Right kidney (tissue), 9 donors: Measurements from ENCODE around the gene FADS1.

ENCODE experiments used
- DNase-seq: peaks from one replicate; pipeline ENCODE4 v3.0.0-alpha.2; 2016
- long read RNA-seq, 8 donors: transcript quantifications; one replicate each; lab custom pipeline, GENCODE V29; 2026

Gene FADS1
- long read RNA-seq, donor 1, full-length matches to known transcripts: 8 of 8 reads
- long read RNA-seq, donor 1, partial matches to known transcripts: 0 of 8 reads
- long read RNA-seq, donor 1, other reads (novel, unspliced or antisense): 0 of 8 reads
- long read RNA-seq, donor 2, full-length matches to known transcripts: 5 of 11 reads
- long read RNA-seq, donor 2, partial matches to known transcripts: 6 of 11 reads
- long read RNA-seq, donor 2, other reads (novel, unspliced or antisense): 0 of 11 reads
- long read RNA-seq, donor 3, partial matches to known transcripts: 0 of 1 reads
- long read RNA-seq, donor 3, other reads (novel, unspliced or antisense): 0 of 1 reads
- long read RNA-seq, donor 4, full-length matches to known transcripts: 8 of 220 reads
- long read RNA-seq, donor 4, partial matches to known transcripts: 212 of 220 reads
- long read RNA-seq, donor 4, other reads (novel, unspliced or antisense): 0 of 220 reads
- long read RNA-seq, donor 5, full-length matches to known transcripts: 15 of 15 reads
- long read RNA-seq, donor 5, partial matches to known transcripts: 0 of 15 reads
- long read RNA-seq, donor 5, other reads (novel, unspliced or antisense): 0 of 15 reads
- long read RNA-seq, donor 6, full-length matches to known transcripts: 7 of 50 reads
- long read RNA-seq, donor 6, partial matches to known transcripts: 34 of 50 reads
- long read RNA-seq, donor 6, other reads (novel, unspliced or antisense): 9 of 50 reads
- long read RNA-seq, donor 7, full-length matches to known transcripts: 11 of 24 reads
- long read RNA-seq, donor 7, partial matches to known transcripts: 13 of 24 reads
- long read RNA-seq, donor 7, other reads (novel, unspliced or antisense): 0 of 24 reads
- long read RNA-seq, donor 8, full-length matches to known transcripts: 7 of 7 reads
- long read RNA-seq, donor 8, partial matches to known transcripts: 0 of 7 reads
- long read RNA-seq, donor 8, other reads (novel, unspliced or antisense): 0 of 7 reads

DNA sequence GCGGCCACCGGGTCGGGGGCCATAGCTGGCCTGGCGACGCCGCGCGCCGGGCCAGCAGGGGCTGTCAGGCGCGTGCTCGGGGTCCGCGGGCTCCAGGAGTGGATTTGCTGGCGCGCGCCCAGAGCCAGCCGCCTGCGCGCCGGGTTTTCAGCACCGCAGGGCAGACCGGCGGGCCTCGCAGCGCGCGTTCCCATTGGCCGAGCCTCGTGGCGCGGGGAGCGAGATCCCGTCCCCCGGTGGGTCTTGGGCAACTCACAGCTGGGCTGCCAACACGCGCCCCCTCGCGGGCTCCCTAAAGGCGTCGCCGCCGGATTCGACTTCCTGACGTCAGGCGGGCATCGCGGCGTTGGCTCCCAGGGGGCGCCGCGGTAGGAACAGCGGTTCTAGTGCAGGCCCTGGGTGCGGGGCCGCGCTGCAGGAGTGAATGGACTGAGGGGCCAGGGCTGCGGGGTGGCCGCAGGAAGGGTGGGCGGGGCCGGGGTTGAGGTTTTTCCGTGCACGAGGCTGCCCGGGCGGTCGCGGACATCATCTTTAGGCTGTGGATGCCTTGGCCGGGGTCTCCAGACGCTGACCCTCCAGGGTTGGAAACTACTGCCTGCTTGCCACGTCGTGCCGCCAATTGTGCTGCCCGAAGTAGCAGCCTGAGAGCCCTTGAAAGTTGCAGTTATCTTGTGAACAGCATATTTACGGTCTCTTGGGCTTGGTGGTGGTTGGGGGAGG, at the start of gene FADS1:
FADS1 (minus strand) TSS at position 268 of the 720 bp plus-strand sequence; CDS start at position 194, 74 bp downstream.
- DNase-seq: peak; percentile 91

DNA sequence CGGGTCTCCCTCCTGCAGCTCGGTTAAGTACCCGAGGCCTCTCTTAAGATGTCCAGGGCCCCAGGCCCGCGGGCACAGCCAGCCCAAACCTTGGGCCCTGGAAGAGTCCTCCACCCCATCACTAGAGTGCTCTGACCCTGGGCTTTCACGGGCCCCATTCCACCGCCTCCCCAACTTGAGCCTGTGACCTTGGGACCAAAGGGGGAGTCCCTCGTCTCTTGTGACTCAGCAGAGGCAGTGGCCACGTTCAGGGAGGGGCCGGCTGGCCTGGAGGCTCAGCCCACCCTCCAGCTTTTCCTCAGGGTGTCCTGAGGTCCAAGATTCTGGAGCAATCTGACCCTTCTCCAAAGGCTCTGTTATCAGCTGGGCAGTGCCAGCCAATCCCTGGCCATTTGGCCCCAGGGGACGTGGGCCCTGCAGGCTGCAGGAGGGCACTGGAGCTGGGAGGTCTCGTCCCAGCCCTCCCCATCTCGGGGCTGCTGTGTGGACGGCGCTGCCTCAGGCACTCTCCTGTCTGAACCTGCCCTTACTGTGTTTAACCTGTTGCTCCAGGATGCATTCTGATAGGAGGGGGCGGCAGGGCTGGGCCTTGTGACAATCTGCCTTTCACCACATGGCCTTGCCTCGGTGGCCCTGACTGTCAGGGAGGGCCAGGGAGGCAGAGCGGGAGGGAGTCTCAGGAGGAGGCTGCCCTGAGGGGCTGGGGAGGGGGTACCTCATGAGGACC, 49.6 kb upstream of the FADS1 start:
- no peak for DNase-seq

DNA sequence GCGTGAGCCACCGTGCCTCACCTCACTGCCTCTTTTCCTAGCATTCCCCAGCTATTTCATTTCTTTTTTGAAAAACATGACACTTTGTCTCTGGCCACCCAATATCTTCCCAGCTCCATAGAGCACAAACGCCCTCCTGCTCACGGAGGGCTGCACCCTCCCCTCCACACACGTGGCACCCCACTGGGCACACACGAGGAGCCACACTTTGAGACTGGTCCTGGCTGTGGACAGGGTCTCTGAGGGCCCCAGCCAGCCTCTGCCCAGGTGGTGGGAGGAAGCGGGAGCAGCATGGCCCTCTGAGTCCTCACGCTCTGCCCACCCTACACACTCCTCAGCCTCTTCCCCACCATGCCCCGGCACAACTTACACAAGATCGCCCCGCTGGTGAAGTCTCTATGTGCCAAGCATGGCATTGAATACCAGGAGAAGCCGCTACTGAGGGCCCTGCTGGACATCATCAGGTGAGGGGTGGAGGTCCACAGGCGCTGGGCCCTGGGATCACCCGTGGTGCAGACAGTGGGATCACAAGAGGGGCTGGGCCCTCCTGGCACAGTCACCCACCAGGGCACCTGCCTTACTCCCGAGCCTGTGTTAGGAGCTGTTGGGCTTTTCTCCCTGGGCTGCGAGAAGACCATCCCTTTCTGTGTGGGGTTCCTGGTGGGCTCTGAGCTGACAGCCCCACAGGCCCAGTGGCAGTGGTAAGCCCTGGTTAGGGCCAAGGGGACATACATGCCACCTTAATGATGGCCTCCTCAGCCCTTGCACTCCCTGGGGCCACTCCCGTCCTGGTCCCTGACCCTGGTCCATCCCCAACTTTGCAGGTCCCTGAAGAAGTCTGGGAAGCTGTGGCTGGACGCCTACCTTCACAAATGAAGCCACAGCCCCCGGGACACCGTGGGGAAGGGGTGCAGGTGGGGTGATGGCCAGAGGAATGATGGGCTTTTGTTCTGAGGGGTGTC, 48.3 kb upstream of the FADS1 start:
- no peak for DNase-seq

DNA sequence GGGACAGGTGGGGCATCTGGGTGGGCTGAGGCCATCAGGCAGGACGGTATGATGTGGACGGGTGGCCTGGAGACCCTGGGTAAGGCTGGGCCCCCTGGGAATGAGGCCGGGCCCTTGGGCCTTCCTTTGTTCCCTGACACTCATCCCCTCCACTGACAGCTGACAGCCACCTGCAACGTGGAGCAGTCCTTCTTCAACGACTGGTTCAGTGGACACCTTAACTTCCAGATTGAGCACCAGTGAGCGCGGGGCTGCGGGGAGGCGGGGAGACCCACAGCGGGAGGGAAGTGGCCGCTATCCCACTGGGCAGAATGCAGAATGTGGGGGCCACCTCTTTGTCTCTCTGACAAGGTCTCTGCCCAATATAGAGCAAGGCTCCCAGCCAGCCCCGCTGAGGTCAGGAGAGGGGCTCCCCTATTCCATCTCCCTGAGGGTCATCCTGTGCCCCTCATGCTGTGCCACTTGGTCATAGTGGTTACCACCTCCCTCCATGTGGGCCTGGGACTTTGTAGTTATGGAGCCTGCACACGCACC, 46.8 kb upstream of the FADS1 start:
- DNase-seq: no peak

DNA sequence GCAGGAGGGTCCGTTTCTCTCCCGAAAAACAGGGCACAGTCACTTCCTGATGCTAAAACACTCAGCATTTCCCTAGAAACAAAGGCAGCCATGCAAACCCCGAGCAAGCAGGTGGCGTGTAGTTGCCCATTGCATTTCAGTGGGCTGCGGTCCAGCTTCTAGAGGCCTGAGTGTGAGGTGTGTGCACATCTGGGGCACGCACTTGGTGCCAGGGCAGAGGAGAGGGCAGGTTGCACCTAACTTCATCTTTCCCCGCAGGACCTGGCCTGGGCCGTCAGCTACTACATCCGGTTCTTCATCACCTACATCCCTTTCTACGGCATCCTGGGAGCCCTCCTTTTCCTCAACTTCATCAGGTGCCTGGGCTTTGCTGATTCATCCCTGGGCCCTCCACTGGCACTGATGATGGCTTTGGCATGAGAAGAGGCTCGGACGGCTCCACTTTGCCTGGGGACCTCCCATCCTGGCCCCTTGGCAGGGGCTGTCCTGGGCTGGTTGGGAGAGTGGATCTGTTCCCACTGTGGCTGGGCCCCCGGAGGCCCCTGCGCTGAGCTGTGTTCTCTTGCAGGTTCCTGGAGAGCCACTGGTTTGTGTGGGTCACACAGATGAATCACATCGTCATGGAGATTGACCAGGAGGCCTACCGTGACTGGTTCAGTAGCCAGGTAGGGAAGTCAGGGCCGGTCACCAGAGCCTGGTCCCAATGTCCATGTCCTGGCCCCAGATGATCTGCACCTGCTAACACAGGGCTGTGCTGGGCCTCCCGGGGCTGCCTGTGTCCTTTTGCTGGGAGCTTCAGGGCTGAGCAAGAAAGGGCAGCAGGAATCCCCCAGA, 46.1 kb upstream of the FADS1 start:
- DNase-seq: no peak

DNA sequence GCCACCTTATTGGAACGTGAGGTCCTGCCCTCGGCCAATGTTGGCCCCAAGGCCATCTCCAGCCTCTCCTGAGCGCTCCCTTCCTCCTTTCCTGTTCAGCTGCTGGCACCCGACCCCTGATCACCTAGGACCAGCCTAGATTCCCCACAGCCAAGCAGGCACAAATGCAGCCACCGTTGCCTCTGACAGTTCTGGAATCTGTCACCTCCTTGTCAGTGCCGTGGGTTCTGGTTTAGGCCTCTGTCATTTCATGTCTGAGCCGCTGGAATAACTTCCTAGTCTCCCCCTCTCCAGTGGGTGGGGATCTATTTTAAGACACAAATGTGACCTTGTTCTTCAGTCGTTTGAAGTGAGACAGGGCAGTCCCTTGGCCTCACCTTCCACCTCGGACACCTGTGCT, 44.8 kb upstream of the FADS1 start:
- no peak for DNase-seq

DNA sequence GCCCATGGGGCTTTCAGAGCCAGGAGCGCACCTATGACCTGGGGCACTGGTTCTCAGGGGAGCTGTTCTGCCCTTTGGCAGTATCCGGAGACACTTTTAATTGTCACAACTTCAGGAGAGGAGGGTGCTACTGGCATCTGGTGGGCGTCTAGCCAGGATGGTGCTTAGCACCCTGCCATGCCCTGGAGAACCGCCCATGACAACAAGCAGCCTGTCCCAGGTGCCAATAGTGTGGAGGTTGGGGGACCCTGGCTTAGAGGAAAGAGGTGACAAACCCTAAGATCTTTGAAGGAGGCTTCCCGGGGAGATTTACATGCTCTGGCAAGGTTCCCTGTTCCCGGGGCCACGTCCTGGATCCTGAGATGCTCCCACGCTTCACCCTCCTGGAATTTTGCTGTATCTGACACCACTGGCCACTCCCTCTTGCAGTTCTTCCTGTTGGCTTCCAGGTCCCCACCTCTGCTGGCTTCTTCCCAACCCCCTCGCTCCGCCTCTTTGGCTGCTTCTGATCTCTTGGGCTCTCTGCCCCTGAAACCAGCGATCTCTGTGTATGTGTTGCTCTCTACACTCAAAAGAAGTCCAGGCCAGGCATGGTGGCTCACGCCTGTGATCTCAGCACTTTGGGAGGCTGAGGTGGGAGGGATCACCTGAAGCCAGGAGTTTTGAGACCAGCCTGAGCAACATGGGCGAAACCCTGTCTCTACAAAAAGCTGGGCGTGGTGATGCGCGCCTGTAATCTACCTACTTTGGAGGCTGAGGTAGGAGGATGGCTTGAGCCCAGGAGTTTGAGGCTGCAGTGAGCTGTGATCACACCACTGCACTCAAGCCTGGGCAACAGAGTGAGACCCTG, 43.5 kb upstream of the FADS1 start:
- DNase-seq: no peak

DNA sequence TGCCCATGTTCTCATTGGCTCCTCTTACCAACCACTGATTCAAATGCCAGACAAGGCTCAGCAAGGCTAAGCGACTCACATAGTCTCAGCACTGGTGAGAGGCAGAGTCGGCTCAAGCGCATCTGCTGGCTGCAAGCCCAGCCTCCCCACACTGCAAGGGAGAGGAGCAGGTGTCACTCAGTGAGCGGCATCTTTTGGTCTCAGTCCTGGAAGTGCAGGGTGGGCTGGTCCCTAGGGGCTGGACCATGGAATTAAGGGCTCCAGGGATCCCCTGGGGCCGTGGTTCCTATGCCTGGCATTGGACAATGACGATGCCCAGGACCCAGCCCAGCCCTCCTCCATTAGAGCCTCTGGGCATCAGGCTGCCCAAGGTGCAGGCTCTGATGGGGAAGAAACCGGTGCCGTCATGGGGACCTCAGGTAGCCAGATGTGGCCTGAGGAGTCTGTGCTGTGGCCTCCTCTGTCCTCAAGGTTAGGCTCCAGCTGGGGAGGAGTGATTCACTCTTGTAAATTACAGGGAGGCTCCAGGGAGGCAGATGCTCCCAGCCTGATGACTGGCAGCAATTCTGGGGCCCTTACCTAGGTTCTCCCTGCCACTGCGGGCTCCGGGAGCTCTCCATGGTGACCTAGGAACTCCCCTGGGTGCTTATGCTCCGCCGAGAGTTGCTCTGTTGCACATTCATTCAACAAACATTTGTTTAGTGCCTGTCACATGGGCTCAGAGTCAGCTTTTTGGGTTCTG, 39.3 kb upstream of the FADS1 start:
- DNase-seq: no peak

DNA sequence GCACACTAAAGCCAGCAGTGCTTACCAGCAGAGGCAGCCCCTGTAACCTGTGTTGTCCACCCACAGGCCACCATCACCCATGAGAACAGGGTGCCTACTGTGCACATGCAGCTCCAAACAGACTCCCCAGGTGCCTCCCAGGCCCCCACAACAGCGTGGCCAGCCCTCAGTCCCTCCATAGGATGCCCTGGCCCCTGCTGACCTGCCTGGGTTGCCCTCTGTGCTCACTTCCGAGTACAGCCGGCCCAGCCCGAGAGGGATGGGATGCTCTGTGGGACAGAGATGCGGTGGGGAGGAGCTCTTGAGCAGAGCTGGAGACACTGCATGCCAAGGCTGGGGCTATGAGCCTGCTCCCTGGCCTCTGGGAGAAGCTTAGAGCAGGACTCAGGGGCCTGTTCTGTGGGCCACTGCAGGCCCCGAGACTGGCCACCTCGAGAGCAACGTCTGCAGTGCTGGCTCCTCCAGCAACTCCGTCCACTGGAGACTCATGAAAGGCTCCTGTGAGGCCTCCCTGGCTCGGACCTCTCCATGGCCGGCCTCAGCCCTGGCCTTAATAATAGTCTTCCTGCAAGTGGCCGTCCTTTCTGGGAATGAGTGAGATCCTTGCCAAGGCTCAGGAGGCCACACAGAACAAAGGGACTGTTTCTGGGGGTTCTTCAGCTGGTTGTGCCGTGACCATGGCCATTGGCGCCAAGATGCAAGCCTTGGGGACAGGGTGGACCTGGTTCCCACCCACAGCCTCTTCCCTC, 38.3 kb upstream of the FADS1 start:
- DNase-seq: no peak

DNA sequence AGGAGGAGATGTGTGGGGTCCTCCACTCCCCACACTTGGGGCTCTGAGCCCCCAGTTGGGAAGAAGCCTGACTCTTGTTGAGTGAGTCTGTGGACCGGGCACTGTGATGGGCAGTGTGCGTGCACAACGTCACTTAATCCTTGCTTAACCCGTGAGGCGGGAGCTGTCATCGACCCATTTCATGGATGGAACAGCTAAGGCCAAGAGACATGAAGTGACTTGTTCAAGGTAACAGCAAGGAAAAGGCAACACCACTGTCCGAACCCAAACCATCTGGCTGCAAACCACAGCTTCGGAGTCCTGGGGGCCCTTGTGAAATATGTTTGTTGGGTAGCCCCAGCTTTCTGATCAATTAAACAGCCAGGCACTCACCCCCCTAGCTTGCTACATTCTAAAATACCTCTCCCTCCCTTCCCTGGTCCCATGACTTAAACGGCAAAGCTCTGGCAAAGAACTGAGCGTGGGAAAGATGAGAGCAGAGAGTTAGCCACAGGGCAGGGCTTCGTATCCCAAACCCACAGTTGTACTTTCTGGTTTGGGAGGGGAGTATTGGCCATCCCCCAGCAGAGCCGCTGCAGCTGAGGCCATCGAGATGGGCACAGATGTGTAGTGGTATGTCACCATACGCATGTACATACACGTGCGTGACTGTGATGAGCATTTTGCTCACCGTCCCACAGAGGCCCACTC, 37.5 kb upstream of the FADS1 start:
- no peak for DNase-seq

DNA sequence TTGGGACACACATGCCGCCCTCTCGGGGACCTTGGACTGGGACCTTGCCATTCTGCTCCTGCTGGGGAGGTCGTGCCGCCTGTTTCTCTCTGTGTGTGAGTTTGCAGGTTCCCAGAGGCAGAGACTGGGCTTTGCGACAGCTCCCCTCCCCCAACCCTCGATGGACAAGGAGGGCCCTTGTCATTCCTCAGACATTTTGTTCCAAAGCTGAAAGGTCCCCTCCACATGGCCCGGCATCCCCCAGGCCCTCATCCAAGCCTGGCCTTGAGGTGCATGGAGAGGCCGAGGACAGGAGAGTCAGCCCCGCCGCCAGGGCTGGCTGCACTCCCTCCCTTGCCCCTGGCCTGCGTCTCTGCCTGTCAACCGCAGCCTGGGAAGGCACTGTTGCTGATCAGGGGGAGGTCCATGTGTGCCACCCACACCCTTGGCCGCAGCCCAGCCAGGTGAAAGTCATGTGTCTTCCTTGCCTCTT, 36.9 kb upstream of the FADS1 start:
- no peak for DNase-seq

DNA sequence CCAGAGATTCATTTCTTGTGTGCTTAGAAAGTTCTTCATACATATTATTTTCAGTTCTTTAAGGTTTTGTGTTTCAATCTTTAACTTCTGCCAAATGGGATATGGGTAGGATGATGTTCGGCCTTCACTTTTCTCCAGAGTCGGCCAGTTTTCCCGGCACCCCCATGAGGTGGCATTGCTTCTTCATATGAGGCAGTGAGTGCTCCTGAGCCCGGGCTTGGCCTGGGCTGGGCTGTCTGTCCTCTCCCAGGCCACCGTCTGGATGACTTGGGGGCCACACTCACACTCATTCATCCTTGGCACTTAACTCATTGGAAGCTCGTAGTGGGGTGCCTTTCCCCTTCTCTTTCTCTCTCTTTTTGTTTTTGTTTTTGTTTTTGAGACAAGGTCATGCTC, 35.1 kb upstream of the FADS1 start:
- no peak for DNase-seq

DNA sequence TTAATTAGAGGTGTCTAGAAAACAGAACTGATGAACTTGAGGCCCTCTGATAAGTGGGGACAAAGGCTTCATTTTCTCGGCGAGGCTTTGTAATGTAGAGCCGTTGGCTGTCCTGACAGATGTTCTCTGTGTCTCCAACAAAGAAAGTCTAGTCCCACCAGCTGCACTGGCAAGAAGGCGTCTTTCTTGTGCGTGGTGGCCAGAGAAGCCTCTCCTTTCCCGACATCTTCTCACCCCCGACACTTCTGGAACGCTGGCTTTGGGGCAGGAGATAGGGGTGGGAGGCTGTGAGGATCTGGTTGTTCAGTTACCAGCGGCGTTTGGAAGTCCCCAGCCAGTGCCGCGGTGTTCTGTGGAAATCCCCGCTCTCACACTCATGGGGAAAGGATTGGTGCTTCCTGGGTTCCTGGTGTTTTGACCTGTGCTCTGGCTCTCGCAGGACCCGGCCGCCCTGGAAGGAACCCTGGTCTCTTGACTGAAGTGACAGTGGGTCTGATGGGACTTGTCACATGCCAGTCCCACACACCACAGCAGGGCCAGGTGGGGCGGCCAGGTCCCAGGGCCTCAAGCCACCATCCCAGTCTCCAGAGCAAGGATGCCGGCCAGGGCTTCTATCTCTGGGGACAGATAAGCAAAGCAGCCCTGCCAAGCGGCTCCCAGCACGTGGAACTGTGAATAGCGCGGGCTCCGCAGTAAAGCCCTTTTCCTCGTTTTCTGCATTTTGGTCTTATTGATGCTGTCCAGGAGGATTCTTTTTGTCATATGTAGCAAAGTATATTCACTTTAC, 34.5 kb upstream of the FADS1 start:
- DNase-seq: no peak

DNA sequence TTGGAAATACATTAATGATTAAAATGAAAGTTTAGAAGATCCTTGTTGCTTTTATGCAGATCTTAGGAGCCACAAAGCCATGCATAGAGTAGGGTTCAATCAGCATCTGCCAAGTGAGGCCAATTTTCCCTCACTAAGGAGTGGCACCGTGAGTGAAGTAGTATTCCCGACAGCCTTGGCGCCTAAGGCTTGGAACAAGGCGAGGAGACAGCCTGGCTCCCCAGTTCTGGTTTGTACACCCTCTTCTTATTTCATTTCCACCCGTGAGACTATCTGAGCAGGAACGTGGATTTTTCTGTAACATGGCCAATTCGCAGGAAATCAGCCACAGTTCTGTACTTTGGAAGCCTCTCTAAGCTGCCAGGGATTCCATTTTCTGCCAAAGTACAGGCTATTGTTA, 33.9 kb upstream of the FADS1 start:
- no peak for DNase-seq

DNA sequence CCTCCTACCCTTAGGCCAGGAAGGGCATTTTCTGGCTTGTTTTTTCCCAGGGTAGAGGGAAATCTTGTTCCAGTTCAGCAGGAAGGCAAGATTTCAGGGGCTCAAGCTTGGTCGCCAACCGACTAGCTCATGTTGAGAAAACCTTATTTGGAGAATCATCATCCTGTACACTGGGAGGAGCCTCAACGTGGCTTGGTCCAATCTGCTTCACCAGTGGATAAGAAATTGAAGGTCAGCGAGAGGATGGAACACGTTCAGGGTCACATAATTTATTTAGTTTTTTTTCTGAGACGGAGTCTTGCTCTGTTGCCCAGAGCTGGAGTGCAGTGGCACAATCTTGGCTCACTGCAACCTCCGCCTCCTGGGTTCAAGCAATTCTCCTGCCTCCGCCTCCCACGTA, 31.8 kb upstream of the FADS1 start:
- no peak for DNase-seq
